Kidney capillary endothelial cell (primary cell): Measurements from ENCODE around the gene MTRF1.
A peak's percentile ranks its signal among the peaks of the same experiment; 100 is the strongest.

Source experiments
- DNase-seq: peaks from one replicate; pipeline ENCODE4 v3.0.0-alpha.2; 2018; ENCODE audit warnings: low spot score

MTRF1 gene

GRCh38 chr13:41263261-41263971 lies at the start of gene MTRF1:
MTRF1 (minus strand) TSS chr13:41263576; CDS start chr13:41260907, 2,669 bp downstream.
- peak; percentile 87 for DNase-seq

- DNase-seq = no peak
These were observed 49.7 kb upstream of the MTRF1 start for GRCh38 chr13:41313117-41313516.

GRCh38 chr13:41312176-41312500 lies 48.8 kb upstream of the MTRF1 start:
- DNase-seq = peak; percentile 40

GRCh38 chr13:41311406-41312175 lies 48.2 kb upstream of the MTRF1 start:
- DNase-seq = peak; percentile 14

GRCh38 chr13:41310963-41311405 lies 47.6 kb upstream of the MTRF1 start, which contains the start of gene NAA16:
NAA16 (plus strand) TSS chr13:41311267; CDS start chr13:41311529, 262 bp downstream.
- DNase-seq = peak; percentile 81

GRCh38 chr13:41307884-41308640 lies 44.7 kb upstream of the MTRF1 start:
- no peak for DNase-seq

- DNase-seq = no peak
These were observed 43.1 kb upstream of the MTRF1 start for GRCh38 chr13:41306271-41307145.

- DNase-seq = no peak
These were observed 41.2 kb upstream of the MTRF1 start for GRCh38 chr13:41304551-41304950.

- DNase-seq = no peak
These were observed 39.4 kb upstream of the MTRF1 start for GRCh38 chr13:41302743-41303142.

GRCh38 chr13:41299316-41300094 lies 36.1 kb upstream of the MTRF1 start:
- DNase-seq = no peak

- no peak for DNase-seq
These were observed 33.7 kb upstream of the MTRF1 start for GRCh38 chr13:41296879-41297646.

- no peak for DNase-seq
These were observed 32.6 kb upstream of the MTRF1 start for GRCh38 chr13:41295973-41296372.

GRCh38 chr13:41294914-41295313 lies 31.5 kb upstream of the MTRF1 start:
- DNase-seq = no peak

- DNase-seq = no peak
These were observed 29.9 kb upstream of the MTRF1 start for GRCh38 chr13:41293272-41293671.

- no peak for DNase-seq
These were observed 27.9 kb upstream of the MTRF1 start for GRCh38 chr13:41291246-41291645.

- no peak for DNase-seq
These were observed 26.1 kb upstream of the MTRF1 start for GRCh38 chr13:41289463-41289881.

GRCh38 chr13:41286370-41286769 lies 23.0 kb upstream of the MTRF1 start:
- DNase-seq = no peak

GRCh38 chr13:41284512-41285288 lies 21.3 kb upstream of the MTRF1 start:
- peak; percentile 66 for DNase-seq

GRCh38 chr13:41282129-41282571 lies 18.8 kb upstream of the MTRF1 start:
- no peak for DNase-seq
